ENCODE measurements around the gene CLEC4M. TPM values are rescaled to one million over a fixed set of nuclear protein-coding genes. Genes with fewer than 3 reads are reported as not detected.

The CLEC4M gene
- total and polyA plus RNA-seq, 2 of the 8 experiments (the other 6 are each of a cell fraction or from before 2014, with no cell fraction given) = not detected

- no peaks in the 10 kb centered on the region for H3K79me1 ChIP-seq (ENCODE audit: low read depth, low read length)
- no peak overlapping the region for H3K27ac ChIP-seq (ENCODE audit: low read depth, low read length)
- H3K14ac ChIP-seq (ENCODE audit: insufficient read length) = no peak overlapping the region
- H4K91ac ChIP-seq (replicated peaks; ENCODE audit: insufficient read length, low read length) = no peak overlapping the region
- no peaks in the 10 kb centered on the region for H3K9me3 ChIP-seq (ENCODE audit: insufficient read depth in 2 of 2, low read depth in 1 of 2, low read length in 1 of 2)
- H3K4me1 ChIP-seq (replicated peaks in 1 of 4; ENCODE audit: control insufficient read depth in 3 of 4, insufficient read depth in 4 of 4, low read length in 3 of 4) = peaks cover 0 to 15% (median 9%) of the 10 kb centered on the region in 4 experiments; a peak in 6 of 7 replicates
- no peaks in the 10 kb centered on the region for H3K79me2 ChIP-seq (ENCODE audit: control insufficient read depth in 1 of 2, insufficient read depth in 2 of 2, low read length in 2 of 2)
- no peak overlapping the region for H3K56ac ChIP-seq (replicated peaks; ENCODE audit: insufficient read length, low read depth, low read length)
- POLR2A ChIA-PET (ENCODE audit: partially characterized antibody) = interaction anchor here (1.4 kb wide), 1 partner anchor 41 kb away, joined by 4 read pairs; no protein-coding TSS in a partner anchor
- CTCF ChIA-PET (ENCODE audit: partially characterized antibody) = interaction anchor here (0.6 to 1.1 kb wide), 2 partner anchors 26 to 70 kb away, joined by 3 to 5 read pairs; no protein-coding TSS in a partner anchor
- H2BK120ac ChIP-seq (replicated peaks; ENCODE audit: low read depth, low read length) = no peak overlapping the region
- FAIRE-seq = no peak
- peak overlapping the region; percentile 41; the same call in 1 of the 2 replicates for H4K8ac ChIP-seq (ENCODE audit: extremely low read depth, insufficient read depth, low read length)
- peak overlapping the region; percentile 32 to 63 (median 40); a peak in 7 of 8 replicates for H3K4me3 ChIP-seq (ENCODE audit: extremely low read depth in 1 of 4, insufficient read depth in 2 of 4, low read depth in 3 of 4, low read length in 4 of 4)
- no peak overlapping the region for H4K5ac ChIP-seq (ENCODE audit: insufficient read length, low read depth, low read length)
- 9% methylated on average over 24 of the region's 34 CpGs; no CpG with 5 or more reads in 1 of the 2 experiments for WGBS, 2 experiments (ENCODE audit: extremely low coverage in 1 of 2, insufficient coverage in 1 of 2, insufficient read length in 1 of 2, insufficient replicate concordance in 2 of 2, low coverage in 1 of 2, low lambda C conversion rate in 2 of 2, missing lambda C conversion rate in 1 of 2)
- H3K27me3 ChIP-seq (replicated peaks in 1 of 4; ENCODE audit: control insufficient read depth in 3 of 4, extremely low read depth in 1 of 4, insufficient read depth in 3 of 4, low read length in 3 of 4) = peaks cover 27 to 45% (median 43%) of the 10 kb centered on the region in 4 experiments
- DNase-seq (ENCODE audit: low read depth in 1 of 2, low spot score in 2 of 2) = peak in 1 of 2 experiments; percentile 80
- peaks cover 8% of the 10 kb centered on the region; the same call in 1 of the 2 replicates for H3K23me2 ChIP-seq (ENCODE audit: low read depth, low read length)
- peak overlapping the region; percentile 60; the same call in 1 of the 2 replicates for H3K18ac ChIP-seq (ENCODE audit: extremely low read depth, low read length)
- no peak overlapping the region for H3K23ac ChIP-seq (ENCODE audit: insufficient read length)
- H2AK5ac ChIP-seq (ENCODE audit: low read depth, low read length) = no peak overlapping the region
- no peaks in the 10 kb centered on the region for H3K36me3 ChIP-seq (ENCODE audit: control insufficient read depth in 2 of 4, insufficient read depth in 4 of 4, low read length in 3 of 4)
- H4K20me1 ChIP-seq (replicated peaks in 1 of 2; ENCODE audit: control insufficient read depth in 1 of 2, insufficient read depth in 2 of 2, low read length in 2 of 2) = peaks cover 0 to 3% of the 10 kb centered on the region in 2 experiments
- no peak overlapping the region for H2BK15ac ChIP-seq (ENCODE audit: low read length)
- no peak overlapping the region for H3K9ac ChIP-seq (replicated peaks in 1 of 4; ENCODE audit: extremely low read depth in 1 of 4, low read depth in 3 of 4, low read length in 3 of 4)
- H3K4me2 ChIP-seq (ENCODE audit: insufficient read depth in 1 of 2, low read depth in 2 of 2, low read length in 2 of 2) = peak overlapping the region; percentile 96 to 98
- no peak overlapping the region for H3K4ac ChIP-seq (replicated peaks; ENCODE audit: insufficient read length, low read depth, low read length)
- no peak overlapping the region for H2AFZ ChIP-seq (ENCODE audit: low read length)
- H2BK20ac ChIP-seq (ENCODE audit: low read length) = no peak overlapping the region
- H2BK5ac ChIP-seq (ENCODE audit: low read depth, low read length) = no peak overlapping the region
- H2BK12ac ChIP-seq (ENCODE audit: low read depth, low read length) = no peak overlapping the region
- TF ChIP-seq PHF8 (conservative IDR thresholded peaks at IDR 0.05; ENCODE audit: low read depth, low read length) = no peak
- no peak for TF ChIP-seq HDAC2 (IDR thresholded peaks at IDR 0.05; ENCODE audit: borderline replicate concordance in 1 of 2, low read depth in 2 of 2, low read length in 2 of 2)
- TF ChIP-seq JUN (IDR thresholded peaks at IDR 0.05; ENCODE audit: low read depth, low read length) = no peak
- TF ChIP-seq EP300 (IDR thresholded peaks at IDR 0.05; ENCODE audit: borderline replicate concordance in 1 of 2, low read depth in 2 of 2, low read length in 2 of 2) = no peak
- TF ChIP-seq RNF2 (IDR thresholded peaks at IDR 0.05; ENCODE audit: borderline replicate concordance, low read depth, low read length, missing control alignments, poor library complexity, severe bottlenecking) = no peak
- no peak for TF ChIP-seq ATF2 (IDR thresholded peaks at IDR 0.05; ENCODE audit: low read length)
- no peak for TF ChIP-seq MAFK (IDR thresholded peaks at IDR 0.05; ENCODE audit: low read depth, low read length)
- TF ChIP-seq HDAC6 (IDR thresholded peaks at IDR 0.05; ENCODE audit: low read depth, low read length) = no peak
- TF ChIP-seq ZNF274 (IDR thresholded peaks at IDR 0.05; ENCODE audit: borderline replicate concordance, extremely low read depth, low read length) = no peak
- TF ChIP-seq NANOG (IDR thresholded peaks at IDR 0.05; ENCODE audit: insufficient read depth, low read depth, low read length, poor library complexity, severe bottlenecking) = no peak
Measured at GRCh38 chr19:7729831-7730285, 33.2 kb upstream of the CLEC4M start.

Data from H1 (cell line).